ENCODE measurements around the gene TPR. TPM values are rescaled to one million over a fixed set of nuclear protein-coding genes. Genes with fewer than 3 reads are reported as not detected.
"Not testable (repeated sequence)": the region's sequence is repeated elsewhere in the genome, so short reads cannot be mapped to it uniquely, and the experiment has no call there.

TPR gene
- 66.5 and 74.1 TPM in 2 replicates for total RNA-seq

DNA sequence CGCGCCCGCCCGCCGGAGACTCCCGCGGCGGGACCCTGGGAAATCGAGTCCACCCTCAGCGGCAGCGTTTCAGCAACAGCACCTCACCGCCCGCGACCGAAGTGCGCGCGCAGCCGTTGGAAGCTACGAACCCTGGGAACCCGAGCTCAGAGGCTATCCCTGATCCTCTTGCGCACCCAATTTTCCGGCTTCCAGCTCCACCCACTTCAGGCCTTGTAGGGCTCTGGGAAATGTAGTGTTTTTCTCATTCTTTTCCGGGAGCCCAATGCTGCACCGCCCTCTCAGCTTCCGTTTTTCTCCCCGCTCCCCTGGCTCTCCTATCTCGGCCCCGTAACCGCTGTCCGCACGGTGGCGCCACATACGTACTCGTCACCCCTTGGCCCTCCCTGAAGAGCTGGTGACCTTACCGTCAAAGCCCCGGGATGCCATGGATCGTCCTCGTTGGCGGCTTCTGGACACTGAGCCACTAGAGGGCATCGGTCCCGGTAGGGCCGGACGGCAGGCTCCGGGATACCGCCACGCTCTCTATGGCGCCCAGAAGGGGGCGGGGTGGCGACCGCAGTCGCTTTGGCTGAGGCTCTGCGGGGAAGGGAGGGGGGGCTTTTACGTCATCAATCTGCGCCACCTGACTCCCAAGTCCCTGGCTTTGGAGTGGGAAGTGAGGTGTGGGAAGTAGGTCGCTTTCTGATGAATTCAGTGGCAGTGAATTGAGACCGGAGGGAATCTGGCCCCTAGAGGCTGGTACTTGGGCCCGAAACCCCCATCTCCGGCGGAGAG is at the start of gene TPR, which contains the start of gene ODR4:
TPR (minus strand) TSS at position 102 of the 777 bp plus-strand sequence. CDS start 225 bp downstream, outside the sequence.
ODR4 (plus strand) TSS at position 687 of the 777 bp plus-strand sequence. CDS start 3,948 bp downstream, outside the sequence.
- DNase-seq (ENCODE audit: low read depth in 2 of 2), result peak; percentile 100

- no peak for DNase-seq (ENCODE audit: low read depth in 2 of 2)
Measured at GRCh38 chr1:186424539-186424938, 49.5 kb upstream of the TPR start.

GRCh38 chr1:186421446-186421845 is 46.4 kb upstream of the TPR start:
- DNase-seq (ENCODE audit: low read depth in 2 of 2), result no peak

- DNase-seq (ENCODE audit: low read depth in 2 of 2), result no peak
Measured at GRCh38 chr1:186420923-186421322, 45.9 kb upstream of the TPR start.

- no peak for DNase-seq (ENCODE audit: low read depth in 2 of 2)
Measured at GRCh38 chr1:186420311-186420710, 45.3 kb upstream of the TPR start.

DNA sequence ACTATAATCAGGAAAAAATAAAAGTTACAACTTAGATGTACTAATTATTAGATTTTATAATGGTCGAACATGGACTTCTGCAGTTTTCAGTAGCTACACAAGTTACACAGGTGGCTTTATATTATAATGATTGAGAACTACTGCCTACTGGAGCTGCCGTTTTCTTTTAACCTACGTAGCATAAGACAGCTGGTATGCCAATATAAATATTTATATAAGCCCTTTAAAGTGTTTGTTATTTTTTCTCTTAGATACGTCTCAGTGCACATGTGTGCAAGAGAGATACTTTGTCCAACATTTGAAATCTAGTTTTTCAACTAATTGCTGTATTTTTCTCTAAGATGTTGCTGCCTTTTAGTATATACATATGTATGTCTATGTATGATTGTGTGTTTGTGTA is 43.5 kb upstream of the TPR start:
- DNase-seq (ENCODE audit: low read depth in 2 of 2), result peak in 1 of 2 donors; percentile 45

- no peak for DNase-seq (ENCODE audit: low read depth in 2 of 2)
Measured at GRCh38 chr1:186413319-186413718, 38.3 kb upstream of the TPR start.

- no peak for DNase-seq (ENCODE audit: low read depth in 2 of 2)
Measured at GRCh38 chr1:186409091-186409490, 34.0 kb upstream of the TPR start.

DNA sequence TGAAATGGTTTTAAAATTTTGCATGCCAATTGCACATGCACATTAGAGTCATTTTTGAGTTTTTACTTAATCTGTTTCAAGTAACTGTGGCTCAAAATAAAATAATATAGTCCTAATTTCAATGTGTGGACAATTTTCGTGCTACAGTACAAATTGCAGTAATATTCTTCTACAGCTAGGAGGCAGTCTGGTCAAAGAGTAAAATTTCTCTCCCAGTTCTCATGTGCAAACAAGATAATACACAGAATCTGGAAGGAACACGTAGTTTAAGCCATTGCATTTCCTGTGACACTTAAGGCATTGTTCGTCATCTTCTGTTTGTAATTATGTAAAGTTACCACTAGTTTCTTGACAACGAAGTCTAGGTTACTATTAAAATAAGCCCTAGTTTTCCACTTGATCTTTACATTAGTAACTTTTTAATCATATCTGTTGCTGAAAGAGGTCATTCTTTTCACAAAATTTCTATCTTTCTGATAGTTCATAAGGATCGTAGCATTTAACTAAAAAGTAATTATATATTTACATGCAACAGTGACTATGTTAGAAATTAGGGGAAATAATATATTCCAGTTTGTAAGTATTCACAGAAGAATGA is 29.5 kb upstream of the TPR start:
- peak; percentile 39 to 86 for DNase-seq (ENCODE audit: low read depth in 2 of 2)

GRCh38 chr1:186403632-186404031 is 28.6 kb upstream of the TPR start:
- DNase-seq (ENCODE audit: low read depth in 2 of 2), result no peak

- not testable (repeated sequence) for DNase-seq (ENCODE audit: low read depth in 2 of 2)
Measured at GRCh38 chr1:186401446-186401845, 26.4 kb upstream of the TPR start.

- not testable (repeated sequence) for DNase-seq (ENCODE audit: low read depth in 2 of 2)
Measured at GRCh38 chr1:186392711-186393110, 17.7 kb upstream of the TPR start.

- no peak for DNase-seq (ENCODE audit: low read depth in 2 of 2)
Measured at GRCh38 chr1:186391841-186392240, 16.8 kb upstream of the TPR start.

DNA sequence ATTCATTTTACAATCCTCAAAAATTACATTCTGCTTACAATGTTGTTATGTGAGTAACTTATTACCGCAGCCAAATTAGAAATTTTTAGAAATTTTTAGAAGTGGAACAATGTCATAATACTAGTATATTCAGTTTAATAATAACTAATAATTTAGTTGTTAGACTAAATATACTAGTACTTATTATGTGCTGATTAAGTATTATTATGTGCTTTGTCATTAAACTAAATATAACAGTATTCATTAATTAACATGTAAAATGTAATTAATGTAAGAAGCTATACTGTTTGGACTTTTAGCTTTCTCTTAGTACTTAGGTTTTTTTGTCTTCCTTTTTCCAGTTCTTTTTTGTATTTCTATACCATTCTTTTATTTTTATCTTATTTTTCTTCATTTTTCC is 15.9 kb upstream of the TPR start:
- no peak for DNase-seq (ENCODE audit: low read depth in 2 of 2)

- no peak for DNase-seq (ENCODE audit: low read depth in 2 of 2)
Measured at GRCh38 chr1:186386725-186387383, 11.8 kb upstream of the TPR start.

GRCh38 chr1:186375929-186376319 is 871 bp upstream of the TPR start:
- no peak for DNase-seq (ENCODE audit: low read depth in 2 of 2)

DNA sequence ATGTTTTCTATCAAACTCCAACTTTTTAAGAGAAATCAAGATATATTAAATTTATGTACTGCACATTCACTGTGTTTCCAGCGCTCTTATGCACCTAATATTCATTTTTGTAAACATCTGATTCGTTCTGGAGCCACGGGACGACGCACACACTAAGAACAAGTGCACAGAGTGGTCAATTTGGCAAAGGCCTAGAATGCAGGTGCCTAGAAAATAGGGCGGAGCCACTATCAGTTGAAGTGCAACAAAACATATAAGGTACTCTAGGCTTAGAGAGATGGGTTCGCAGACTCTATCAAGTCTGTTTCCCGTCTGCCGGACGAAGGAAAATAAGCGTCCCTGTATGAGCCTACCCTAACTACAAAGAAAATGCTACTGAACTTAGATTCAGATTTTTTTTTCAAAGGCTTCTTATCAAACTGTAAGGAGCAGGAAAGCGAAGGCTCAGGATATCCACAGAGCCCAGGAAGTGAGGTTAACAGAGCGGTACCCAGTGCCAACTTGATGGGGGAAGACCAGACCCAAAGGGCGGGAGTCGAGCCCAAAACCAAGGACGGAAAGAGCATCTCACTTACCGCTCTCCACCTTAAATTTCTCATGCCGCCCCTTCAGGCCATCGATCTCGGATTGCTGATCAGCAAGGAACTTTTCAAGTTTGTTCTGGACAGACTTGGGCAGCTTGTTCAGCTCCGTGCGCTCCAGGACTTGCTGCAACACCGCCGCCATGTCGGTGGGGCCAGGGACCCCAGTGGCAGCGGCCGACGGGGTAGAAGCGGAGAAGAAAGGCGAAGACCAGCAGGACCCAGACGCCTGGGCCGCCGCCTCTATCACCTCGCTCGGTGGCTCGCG is 526 bp downstream of the TPR start:
- peak; percentile 28 to 61 for DNase-seq (ENCODE audit: low read depth in 2 of 2)

DNA sequence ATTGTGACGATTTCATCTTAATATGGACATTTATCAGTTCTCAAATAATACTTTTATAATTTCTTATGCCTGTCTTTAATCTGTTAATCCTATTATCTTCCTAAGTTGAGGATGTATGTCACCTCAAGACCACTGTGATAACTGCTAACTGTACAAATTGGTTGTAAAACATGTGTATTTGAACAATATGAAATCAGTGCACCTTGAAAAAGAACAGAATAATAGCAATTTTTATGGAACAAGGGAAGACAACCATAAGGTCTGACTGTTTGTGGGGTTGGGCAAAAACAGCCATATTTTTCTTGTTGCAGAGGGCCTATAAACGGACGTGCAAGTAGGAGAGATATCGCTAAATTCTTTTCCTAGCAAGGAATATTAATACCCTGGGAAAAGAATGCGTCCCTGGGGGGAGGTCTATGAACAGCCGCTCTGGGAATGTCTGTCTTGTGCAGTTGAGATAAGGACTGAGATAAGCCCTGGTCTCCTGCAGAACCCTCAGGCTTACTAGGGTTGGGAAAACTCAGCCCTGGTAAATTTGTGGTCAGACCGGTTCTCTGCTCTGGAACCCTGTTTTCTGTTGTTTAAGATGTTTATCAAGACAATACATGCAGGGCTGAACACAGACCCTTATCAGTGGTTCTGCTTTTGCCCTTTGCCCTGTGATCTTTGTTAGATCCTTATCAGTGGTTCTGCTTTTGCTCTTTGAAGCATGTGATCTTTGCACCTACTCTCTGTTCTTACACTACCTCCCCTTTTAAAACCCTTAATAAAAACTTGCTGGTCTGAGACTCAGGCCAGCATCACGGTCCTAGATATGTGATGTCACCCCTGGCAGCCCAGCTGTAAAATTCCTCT is 27.0 kb downstream of the TPR start:
- not testable (repeated sequence) for DNase-seq (ENCODE audit: low read depth in 2 of 2)

DNA sequence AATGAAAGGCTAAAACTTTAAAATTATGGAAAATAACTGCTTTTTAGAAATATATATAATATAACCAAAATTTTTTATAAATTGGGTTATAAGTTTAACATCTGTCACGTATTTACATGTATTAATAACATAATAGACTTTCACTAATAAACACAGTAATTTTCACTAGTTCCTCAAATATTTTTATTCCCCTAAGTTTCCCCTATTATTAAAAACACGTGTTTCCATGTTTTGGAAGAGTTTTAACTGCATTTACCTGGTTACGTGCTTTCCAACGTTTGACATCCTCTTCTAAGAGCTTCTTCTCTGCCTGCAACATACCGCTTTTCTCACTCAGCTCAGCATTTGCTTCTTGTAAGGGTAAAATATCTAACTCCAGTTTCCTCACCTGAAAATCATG is 34.3 kb downstream of the TPR start:
- no peak for DNase-seq (ENCODE audit: low read depth in 2 of 2)

DNA sequence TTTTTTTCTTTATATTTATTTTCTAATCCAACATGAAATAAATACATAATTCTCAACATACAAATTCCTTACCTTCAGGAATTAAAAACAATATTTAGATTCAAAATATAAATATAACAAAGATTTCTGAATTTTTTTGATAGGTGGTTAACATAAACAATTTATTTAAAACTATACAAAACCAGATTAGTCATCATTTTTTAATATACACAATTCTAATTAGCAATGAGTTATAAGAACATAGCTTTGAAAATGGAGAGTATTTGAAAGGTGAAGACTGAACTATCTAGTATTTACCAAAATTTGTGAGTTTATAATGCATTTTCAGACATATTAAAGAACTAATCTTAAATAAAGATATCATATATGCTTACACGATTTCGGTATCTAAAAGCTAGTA is 37.5 kb downstream of the TPR start:
- no peak for DNase-seq (ENCODE audit: low read depth in 2 of 2)

DNA sequence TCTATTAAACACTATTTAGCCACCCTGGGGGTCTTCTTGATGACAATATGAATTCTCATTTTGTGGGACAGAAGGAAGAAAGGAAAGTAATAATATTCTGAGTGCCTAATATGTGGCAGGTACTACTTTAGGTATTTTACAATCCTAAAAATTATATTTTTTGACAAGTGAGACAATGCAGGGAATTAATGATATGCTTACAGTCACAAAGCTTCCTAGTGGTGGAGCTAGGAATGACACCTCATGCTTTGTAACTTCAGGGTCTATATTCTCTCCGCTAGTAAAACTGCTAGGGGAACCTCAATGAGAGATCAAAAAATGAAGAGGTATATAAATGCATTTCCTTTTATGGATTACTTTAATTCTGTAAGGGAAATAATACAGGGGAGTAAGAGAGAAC is 44.3 kb downstream of the TPR start:
- peak in 1 of 2 donors; percentile 7 for DNase-seq (ENCODE audit: low read depth in 2 of 2)

All from dermis microvascular lymphatic vessel endothelial cell (primary cell).